Measurements from ENCODE around the gene MAMSTR. TPM values are rescaled to one million over a fixed set of nuclear protein-coding genes. Genes with fewer than 3 reads are reported as not detected.

Gene MAMSTR
- total RNA-seq, 1 donor from 2014 or later, result 2.7 TPM

GRCh38 chr19:48724796-48725753 lies 5.5 kb upstream of the MAMSTR start:
- Mint-ChIP-seq H3K27me3 (ENCODE audit: unreplicated experiment) (peaks cover 5% of the 10 kb centered on the region), H3K4me1 (ENCODE audit: low read depth, unreplicated experiment) (peaks cover 5% of the 10 kb centered on the region), H3K4me3 (ENCODE audit: unreplicated experiment) (peak overlapping the region; percentile 7), H3K9me3 (ENCODE audit: unreplicated experiment) (peaks cover 7% of the 10 kb centered on the region), H3K36me3 (ENCODE audit: unreplicated experiment) (peaks cover 5% of the 10 kb centered on the region), H3K27ac (ENCODE audit: unreplicated experiment) (peak overlapping the region; percentile 75)
- TF ChIP-seq CTCF (IDR thresholded peaks at IDR 0.05; ENCODE audit: partially characterized antibody, unreplicated experiment), result no peak
- DNase-seq, result no peak

GRCh38 chr19:48722196-48722708 lies 2.7 kb upstream of the MAMSTR start:
- peaks cover 7% of the 10 kb centered on the region for H3K9me3 Mint-ChIP-seq (ENCODE audit: unreplicated experiment)
- DNase-seq, result no peak
- H3K4me3 Mint-ChIP-seq (ENCODE audit: unreplicated experiment), result peak overlapping the region; percentile 52
- peaks cover 13% of the 10 kb centered on the region for H3K4me1 Mint-ChIP-seq (ENCODE audit: low read depth, unreplicated experiment)
- peaks cover 5% of the 10 kb centered on the region for H3K36me3 Mint-ChIP-seq (ENCODE audit: unreplicated experiment)
- TF ChIP-seq CTCF (IDR thresholded peaks at IDR 0.05; ENCODE audit: partially characterized antibody, unreplicated experiment), result no peak
- peaks cover 8% of the 10 kb centered on the region for H3K27me3 Mint-ChIP-seq (ENCODE audit: unreplicated experiment)
- no peak overlapping the region for H3K27ac Mint-ChIP-seq (ENCODE audit: unreplicated experiment)

GRCh38 chr19:48720613-48721296 lies 1.2 kb upstream of the MAMSTR start:
- TF ChIP-seq CTCF (IDR thresholded peaks at IDR 0.05; ENCODE audit: partially characterized antibody, unreplicated experiment), result no peak
- peak overlapping the region; percentile 95 for H3K27ac Mint-ChIP-seq (ENCODE audit: unreplicated experiment)
- H3K4me3 Mint-ChIP-seq (ENCODE audit: unreplicated experiment), result peak overlapping the region; percentile 97
- peak; percentile 98 for DNase-seq
- H3K27me3 Mint-ChIP-seq (ENCODE audit: unreplicated experiment), result peaks cover 12% of the 10 kb centered on the region
- peaks cover 16% of the 10 kb centered on the region for H3K4me1 Mint-ChIP-seq (ENCODE audit: low read depth, unreplicated experiment)
- H3K9me3 Mint-ChIP-seq (ENCODE audit: unreplicated experiment), result peaks cover 7% of the 10 kb centered on the region
- H3K36me3 Mint-ChIP-seq (ENCODE audit: unreplicated experiment), result no peaks in the 10 kb centered on the region

GRCh38 chr19:48720251-48720612 lies 707 bp upstream of the MAMSTR start:
- TF ChIP-seq CTCF (IDR thresholded peaks at IDR 0.05; ENCODE audit: partially characterized antibody, unreplicated experiment), result no peak

More at GRCh38 chr19:48720251-48720612, 707 bp upstream of the MAMSTR start:
- peaks cover 16% of the 10 kb centered on the region for H3K4me1 Mint-ChIP-seq (ENCODE audit: low read depth, unreplicated experiment)
- H3K9me3 Mint-ChIP-seq (ENCODE audit: unreplicated experiment), result peaks cover 5% of the 10 kb centered on the region
- peak overlapping the region; percentile 95 for H3K27ac Mint-ChIP-seq (ENCODE audit: unreplicated experiment)
- no peaks in the 10 kb centered on the region for H3K36me3 Mint-ChIP-seq (ENCODE audit: unreplicated experiment)
- peaks cover 12% of the 10 kb centered on the region for H3K27me3 Mint-ChIP-seq (ENCODE audit: unreplicated experiment)
- no peak for DNase-seq
- H3K4me3 Mint-ChIP-seq (ENCODE audit: unreplicated experiment), result peak overlapping the region; percentile 97

Data from glutamatergic neuron (in vitro differentiated cells).